ENCODE measurements around the gene PFN3. TPM values are rescaled to one million over a fixed set of nuclear protein-coding genes. Genes with fewer than 3 reads are reported as not detected.

Gene PFN3
- total RNA-seq, 5 donors from 2014 or later (not counting 1 experiment from before 2014, with no cell fraction given) = not detected

DNA sequence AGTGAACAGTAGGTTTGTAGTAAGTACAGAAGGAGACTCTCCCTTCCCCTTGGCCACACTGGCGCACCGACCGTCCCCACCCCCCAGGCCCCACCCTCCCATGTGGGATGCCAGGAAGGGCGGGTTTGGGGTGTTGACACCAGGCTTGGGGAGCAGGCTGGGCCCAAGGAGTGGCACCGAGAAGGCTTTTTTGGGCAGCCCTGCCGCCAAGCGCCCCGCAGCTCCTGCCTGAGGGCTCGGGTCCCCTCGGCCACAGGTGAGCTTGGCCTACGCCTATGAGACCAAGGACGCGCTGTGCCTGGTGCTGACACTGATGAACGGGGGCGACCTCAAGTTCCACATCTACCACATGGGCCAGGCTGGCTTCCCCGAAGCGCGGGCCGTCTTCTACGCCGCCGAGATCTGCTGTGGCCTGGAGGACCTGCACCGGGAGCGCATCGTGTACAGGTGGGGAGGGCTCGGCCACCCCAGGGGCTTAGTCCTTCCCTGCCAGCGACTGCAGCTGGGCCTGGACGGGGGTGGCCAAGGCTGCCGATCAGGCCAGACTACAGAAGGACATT is 33.3 kb upstream of the PFN3 start:
- Histone ChIP-seq H3K4me3 (ENCODE audit: control insufficient read depth in 1 of 2, extremely low read depth in 1 of 2, low read length in 1 of 2) (peak overlapping the region in 1 of 2 donors; percentile 44), H3K27ac (ENCODE audit: low read length) (peak overlapping the region; percentile 84), H3K27me3 (replicated peaks in 1 of 2; ENCODE audit: control insufficient read depth in 2 of 2, extremely low read depth in 1 of 2, insufficient read depth in 2 of 2, low read length in 1 of 2) (no peaks in the 10 kb centered on the region), H3K9me3 (no peaks in the 10 kb centered on the region), H3K36me3 (ENCODE audit: control insufficient read depth in 2 of 2, extremely low read depth in 1 of 2, insufficient read depth in 1 of 2, low read length in 1 of 2) (peaks cover 32 to 83% of the 10 kb centered on the region in 2 donors), H3K4me1 (ENCODE audit: control insufficient read depth in 1 of 2, extremely low read depth in 1 of 2, insufficient read depth in 2 of 2, low read length in 2 of 2) (peaks cover 73 to 99% of the 10 kb centered on the region in 2 experiments)
- H3K9me3 Mint-ChIP-seq = no peaks in the 10 kb centered on the region
- ChIA-PET CTCF (no interaction called here), POLR2A (interaction anchor here in 1 of 2 donors (0.5 kb wide), 1 partner anchor 39 kb away, joined by 9 read pairs; no protein-coding TSS in a partner anchor)
- peaks cover 33% of the 10 kb centered on the region for H3K36me3 Mint-ChIP-seq
- H3K4me1 Mint-ChIP-seq = peaks cover 69 to 89% (median 86%) of the 10 kb centered on the region in 3 donors
- H3K27ac Mint-ChIP-seq = peak overlapping the region; percentile 83 to 87
- H3K4me3 Mint-ChIP-seq = peak overlapping the region in 2 of 3 donors; percentile 34 to 79
- no peak for ATAC-seq (replicated peaks in 1 of 4)
- H3K27me3 Mint-ChIP-seq = no peaks in the 10 kb centered on the region
- DNase-seq = peak in 1 of 35 experiments; percentile 2
- WGBS (ENCODE audit: insufficient coverage) = 93% methylated on average over 19 of the region's 29 CpGs

DNA sequence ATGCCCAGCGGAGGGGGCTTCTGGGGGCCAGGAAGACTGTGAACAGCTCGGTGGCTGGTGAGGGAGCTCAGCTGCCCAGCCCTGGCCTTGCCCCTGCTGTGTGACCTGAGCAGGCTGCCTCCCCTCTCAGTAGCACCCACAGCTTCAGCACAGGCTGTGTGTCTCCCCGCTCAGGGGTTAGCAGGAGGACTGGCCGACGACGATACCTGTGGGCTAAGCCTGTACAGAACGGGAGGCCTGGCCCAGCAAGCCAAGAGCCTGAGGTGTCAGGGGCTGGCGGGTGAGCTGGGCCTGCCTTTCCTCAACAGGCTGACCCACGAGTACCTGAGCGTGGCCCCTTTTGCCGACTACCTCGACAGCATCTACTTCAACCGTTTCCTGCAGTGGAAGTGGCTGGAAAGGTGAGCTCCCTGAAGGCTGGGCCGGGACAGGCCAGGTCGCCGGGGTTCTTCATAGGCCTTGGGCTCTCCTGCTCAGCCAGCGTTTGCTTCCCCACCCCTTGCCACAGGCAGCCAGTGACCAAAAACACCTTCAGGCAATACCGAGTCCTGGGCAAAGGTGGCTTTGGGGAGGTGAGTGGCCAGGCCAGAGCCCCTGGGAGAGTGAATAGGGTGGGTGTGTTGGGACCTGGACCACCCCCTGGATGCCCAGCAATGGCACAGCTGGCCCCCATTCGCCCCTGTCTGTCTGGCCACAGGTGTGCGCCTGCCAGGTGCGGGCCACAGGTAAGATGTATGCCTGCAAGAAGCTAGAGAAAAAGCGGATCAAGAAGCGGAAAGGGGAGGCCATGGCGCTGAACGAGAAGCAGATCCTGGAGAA is 32.6 kb upstream of the PFN3 start:
- ChIA-PET CTCF (interaction anchor here in 1 of 2 donors (1.7 to 1.9 kb wide), 2 partner anchors 8 to 29 kb away, joined by 6 to 19 read pairs; no protein-coding TSS in a partner anchor), POLR2A (no interaction called here)
- H3K4me3 Mint-ChIP-seq = peak overlapping the region in 2 of 3 donors; percentile 34 to 79

DNA sequence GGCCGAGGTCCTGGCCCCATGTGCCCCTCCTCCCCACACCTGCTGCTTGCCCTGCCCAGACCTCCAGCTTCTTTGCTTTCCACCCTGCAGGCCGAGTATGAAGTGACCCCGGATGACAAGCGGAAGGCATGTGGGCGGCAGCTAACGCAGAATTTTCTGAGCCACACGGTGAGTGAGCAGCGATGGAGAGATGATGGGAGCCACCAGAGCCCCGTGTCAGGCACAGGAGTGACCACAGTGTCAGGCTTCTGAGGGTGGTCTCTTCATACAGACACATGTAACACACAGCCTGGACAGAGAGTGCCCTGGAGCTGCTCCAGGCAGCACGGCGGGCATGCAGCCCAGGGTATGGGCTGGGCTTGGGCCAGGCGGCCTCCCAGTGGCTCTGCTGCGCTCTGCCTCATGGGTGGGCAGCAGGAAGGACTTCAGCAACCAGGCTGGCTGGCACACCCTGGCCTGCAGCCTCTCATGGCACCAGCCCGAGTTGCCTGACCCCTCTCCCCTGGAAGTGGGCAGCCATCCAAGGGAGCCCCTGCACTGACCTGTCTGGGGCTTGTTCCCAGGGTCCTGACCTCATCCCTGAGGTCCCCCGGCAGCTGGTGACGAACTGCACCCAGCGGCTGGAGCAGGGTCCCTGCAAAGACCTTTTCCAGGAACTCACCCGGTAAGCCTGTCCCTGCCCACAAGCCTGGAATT is 31.8 kb upstream of the PFN3 start:
- H3K36me3 Mint-ChIP-seq = peaks cover 22% of the 10 kb centered on the region
- Histone ChIP-seq H3K27me3 (replicated peaks in 1 of 2; ENCODE audit: control insufficient read depth in 2 of 2, extremely low read depth in 1 of 2, insufficient read depth in 2 of 2, low read length in 1 of 2) (no peaks in the 10 kb centered on the region), H3K4me3 (ENCODE audit: control insufficient read depth in 1 of 2, extremely low read depth in 1 of 2, low read length in 1 of 2) (peak overlapping the region; percentile 41 to 53), H3K9me3 (no peaks in the 10 kb centered on the region), H3K4me1 (ENCODE audit: control insufficient read depth in 1 of 2, extremely low read depth in 1 of 2, insufficient read depth in 2 of 2, low read length in 2 of 2) (peaks cover 69 to 100% of the 10 kb centered on the region in 2 experiments), H3K27ac (ENCODE audit: low read length) (peak overlapping the region; percentile 84), H3K36me3 (ENCODE audit: control insufficient read depth in 2 of 2, extremely low read depth in 1 of 2, insufficient read depth in 1 of 2, low read length in 1 of 2) (peaks cover 32 to 78% of the 10 kb centered on the region in 2 donors)
- DNase-seq (peak in 1 of 35 experiments; percentile 1), ATAC-seq (replicated peaks in 1 of 4) (no peak)
- 39% methylated on average over 17 of the region's 18 CpGs for WGBS (ENCODE audit: insufficient coverage)
- CTCF ChIA-PET = interaction anchor here in 1 of 2 donors (0.8 to 2.1 kb wide), 7 partner anchors 8 to 43 kb away, joined by 3 to 19 read pairs (median 10); no protein-coding TSS in a partner anchor
- no peaks in the 10 kb centered on the region for H3K9me3 Mint-ChIP-seq
- peak overlapping the region; percentile 52 to 79 (median 68) for H3K4me3 Mint-ChIP-seq
- POLR2A ChIA-PET = interaction anchor here in 1 of 2 donors (1.2 to 1.5 kb wide), 2 partner anchors 14 to 23 kb away, joined by 4 to 27 read pairs; partner anchors contain the start of gene PRR7
- H3K4me1 Mint-ChIP-seq = peaks cover 68 to 89% (median 86%) of the 10 kb centered on the region in 3 donors
- no peaks in the 10 kb centered on the region for H3K27me3 Mint-ChIP-seq
- H3K27ac Mint-ChIP-seq = peak overlapping the region; percentile 95

More for the DNA sequence above, 32.6 kb upstream of the PFN3 start:
- Mint-ChIP-seq H3K9me3 (no peaks in the 10 kb centered on the region), H3K27ac (peak overlapping the region; percentile 83 to 87), H3K27me3 (no peaks in the 10 kb centered on the region), H3K4me1 (peaks cover 69 to 89% (median 86%) of the 10 kb centered on the region in 3 donors), H3K36me3 (peaks cover 28% of the 10 kb centered on the region)
- Histone ChIP-seq H3K9me3 (no peaks in the 10 kb centered on the region), H3K27ac (ENCODE audit: low read length) (peak overlapping the region; percentile 84), H3K36me3 (ENCODE audit: control insufficient read depth in 2 of 2, extremely low read depth in 1 of 2, insufficient read depth in 1 of 2, low read length in 1 of 2) (peaks cover 32 to 79% of the 10 kb centered on the region in 2 donors), H3K4me3 (ENCODE audit: control insufficient read depth in 1 of 2, extremely low read depth in 1 of 2, low read length in 1 of 2) (peak overlapping the region; percentile 41 to 53), H3K4me1 (ENCODE audit: control insufficient read depth in 1 of 2, extremely low read depth in 1 of 2, insufficient read depth in 2 of 2, low read length in 2 of 2) (peaks cover 72 to 99% of the 10 kb centered on the region in 2 experiments), H3K27me3 (replicated peaks in 1 of 2; ENCODE audit: control insufficient read depth in 2 of 2, extremely low read depth in 1 of 2, insufficient read depth in 2 of 2, low read length in 1 of 2) (no peaks in the 10 kb centered on the region)
- no peak for ATAC-seq (replicated peaks in 1 of 4)
- peak in 1 of 35 experiments; percentile 1 for DNase-seq
- WGBS (ENCODE audit: insufficient coverage) = 81% methylated on average over 12 of the region's 25 CpGs

DNA sequence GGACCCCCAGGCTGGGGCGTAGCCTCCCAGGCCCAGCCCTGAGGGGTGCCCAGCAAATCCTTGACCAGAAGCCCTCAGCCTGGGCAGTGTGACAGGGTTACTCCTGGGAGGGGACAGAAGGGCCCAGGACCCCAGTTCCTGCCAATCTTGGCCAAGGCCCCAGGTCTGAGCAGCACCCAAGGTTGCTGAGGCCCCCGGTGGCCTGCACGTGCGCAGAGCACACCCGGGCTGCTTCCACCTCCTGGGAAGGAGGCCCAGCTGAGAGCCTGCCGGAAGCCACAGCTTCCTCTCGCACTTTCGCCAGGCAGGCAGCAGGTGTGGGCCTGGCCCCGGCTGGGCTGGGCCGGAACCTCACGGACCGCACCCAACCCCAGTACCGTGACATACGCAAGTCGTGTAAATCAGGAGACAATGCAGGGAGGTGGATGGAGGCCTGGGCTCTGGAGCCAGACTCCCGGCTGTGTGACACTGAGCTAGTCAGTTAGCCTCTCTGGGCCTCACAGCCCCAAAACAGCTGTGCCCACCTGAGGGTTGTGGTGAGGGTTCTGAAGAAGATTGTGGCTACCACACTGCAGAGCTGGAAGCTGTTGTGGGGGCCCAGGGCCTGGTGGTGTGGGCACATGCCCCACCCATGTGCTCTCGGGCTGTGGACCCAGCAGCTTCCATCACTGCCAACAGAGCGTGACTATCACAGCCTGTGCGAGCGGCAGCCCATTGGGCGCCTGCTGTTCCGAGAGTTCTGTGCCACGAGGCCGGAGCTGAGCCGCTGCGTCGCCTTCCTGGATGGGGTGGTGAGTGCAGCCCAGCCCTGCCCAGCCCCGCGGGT is 31.1 kb upstream of the PFN3 start:
- H3K9me3 Mint-ChIP-seq = no peaks in the 10 kb centered on the region

DNA sequence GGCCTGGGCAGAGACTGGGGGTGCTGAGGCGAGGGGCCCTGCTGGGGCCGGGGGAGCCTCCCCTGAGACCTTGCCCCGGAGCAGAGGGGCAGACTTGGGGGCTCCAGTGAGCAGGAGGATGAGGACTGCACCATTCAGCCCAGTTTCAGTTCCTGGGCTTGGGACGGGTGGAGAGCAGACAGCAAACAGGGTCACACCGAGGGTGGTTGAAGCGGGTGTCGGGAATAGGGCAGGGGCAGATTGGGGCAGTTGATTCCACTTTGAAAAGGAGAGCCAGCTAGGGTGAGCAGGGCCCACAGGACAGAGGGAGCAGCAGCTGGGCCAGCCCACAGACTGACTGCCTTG is 30.5 kb upstream of the PFN3 start:
- WGBS (ENCODE audit: insufficient coverage) = 37% methylated on average over 7 of the region's 7 CpGs
- Histone ChIP-seq H3K4me3 (ENCODE audit: control insufficient read depth in 1 of 2, extremely low read depth in 1 of 2, low read length in 1 of 2) (peak overlapping the region; percentile 29 to 41), H3K27me3 (replicated peaks in 1 of 2; ENCODE audit: control insufficient read depth in 2 of 2, extremely low read depth in 1 of 2, insufficient read depth in 2 of 2, low read length in 1 of 2) (no peaks in the 10 kb centered on the region), H3K27ac (ENCODE audit: low read length) (peak overlapping the region; percentile 84), H3K9me3 (no peaks in the 10 kb centered on the region), H3K36me3 (ENCODE audit: control insufficient read depth in 2 of 2, extremely low read depth in 1 of 2, insufficient read depth in 1 of 2, low read length in 1 of 2) (peaks cover 30 to 66% of the 10 kb centered on the region in 2 donors), H3K4me1 (ENCODE audit: control insufficient read depth in 1 of 2, extremely low read depth in 1 of 2, insufficient read depth in 2 of 2, low read length in 2 of 2) (peaks cover 63 to 90% of the 10 kb centered on the region in 2 experiments)
- Mint-ChIP-seq H3K9me3 (no peaks in the 10 kb centered on the region), H3K27me3 (no peaks in the 10 kb centered on the region), H3K27ac (peak overlapping the region; percentile 95), H3K36me3 (peaks cover 16% of the 10 kb centered on the region), H3K4me3 (peak overlapping the region; percentile 79 to 92 (median 86)), H3K4me1 (peaks cover 60 to 86% (median 85%) of the 10 kb centered on the region in 3 donors)
- no peak for DNase-seq
- POLR2A ChIA-PET = interaction anchor here (1.0 to 1.5 kb wide), 2 partner anchors 10 to 15 kb away, joined by 3 to 27 read pairs; partner anchors contain the start of gene PRR7 (in 1 of the 2)
- ATAC-seq (replicated peaks in 1 of 4) = no peak
- CTCF ChIA-PET = interaction anchor here (0.6 to 2.2 kb wide), 9 partner anchors 10 to 42 kb away, joined by 3 to 19 read pairs (median 10); no protein-coding TSS in a partner anchor

More for the DNA sequence above, 31.1 kb upstream of the PFN3 start:
- peak; percentile 29 to 49 (median 47) for ATAC-seq (replicated peaks in 1 of 4)
- H3K27ac ChIP-seq (ENCODE audit: low read length) = peak overlapping the region; percentile 84
- ChIA-PET CTCF (interaction anchor here (0.6 to 2.1 kb wide), 9 partner anchors 9 to 42 kb away, joined by 3 to 19 read pairs (median 9); no protein-coding TSS in a partner anchor), POLR2A (interaction anchor here (0.6 to 1.5 kb wide), 4 partner anchors 9 to 66 kb away, joined by 3 to 27 read pairs (median 4); partner anchors contain the start of genes PDLIM7 (in 1 of the 2) and PRR7 (in 1 of the 2))
- peaks cover 64 to 95% of the 10 kb centered on the region in 2 experiments for H3K4me1 ChIP-seq (ENCODE audit: control insufficient read depth in 1 of 2, extremely low read depth in 1 of 2, insufficient read depth in 2 of 2, low read length in 2 of 2)
- H3K27me3 ChIP-seq (replicated peaks in 1 of 2; ENCODE audit: control insufficient read depth in 2 of 2, extremely low read depth in 1 of 2, insufficient read depth in 2 of 2, low read length in 1 of 2) = no peaks in the 10 kb centered on the region
- Mint-ChIP-seq H3K27ac (peak overlapping the region; percentile 95), H3K4me1 (peaks cover 61 to 84% (median 84%) of the 10 kb centered on the region in 3 donors), H3K36me3 (peaks cover 17% of the 10 kb centered on the region), H3K27me3 (no peaks in the 10 kb centered on the region), H3K4me3 (peak overlapping the region; percentile 79 to 92 (median 86))
- no peaks in the 10 kb centered on the region for H3K9me3 ChIP-seq
- peak overlapping the region; percentile 41 to 53 for H3K4me3 ChIP-seq (ENCODE audit: control insufficient read depth in 1 of 2, extremely low read depth in 1 of 2, low read length in 1 of 2)
- DNase-seq = peak in 34 of 35 experiments; percentile 54 to 85 (median 67)
- 2% methylated on average over 26 of the region's 29 CpGs for WGBS (ENCODE audit: insufficient coverage)
- H3K36me3 ChIP-seq (ENCODE audit: control insufficient read depth in 2 of 2, extremely low read depth in 1 of 2, insufficient read depth in 1 of 2, low read length in 1 of 2) = peaks cover 30 to 72% of the 10 kb centered on the region in 2 donors

All from T-cell (primary cell).